T-helper 22 cell (primary cell): ENCODE results near the gene YIF1A.
"Not testable (repeated sequence)": the region's sequence is repeated elsewhere in the genome, so short reads cannot be mapped to it uniquely, and the experiment has no call there.

Experiments used
- DNase-seq: peaks from one replicate; pipeline ENCODE4 v3.0.0-alpha.2; 2020; ENCODE audit warnings: low read depth

YIF1A gene

GRCh38 chr11:66311965-66312548, 23.1 kb upstream of the YIF1A start:
- peak; percentile 92 for DNase-seq

GRCh38 chr11:66311470-66311964, 22.6 kb upstream of the YIF1A start:
- DNase-seq: no peak

- not testable (repeated sequence) for DNase-seq
Observed at GRCh38 chr11:66310803-66311440, 22.0 kb upstream of the YIF1A start.

GRCh38 chr11:66310324-66310723, 21.4 kb upstream of the YIF1A start:
- DNase-seq: no peak

- no peak for DNase-seq
Observed at GRCh38 chr11:66309475-66309874, 20.5 kb upstream of the YIF1A start.

GRCh38 chr11:66302656-66303055, 13.7 kb upstream of the YIF1A start:
- DNase-seq: no peak

- DNase-seq: no peak
Observed at GRCh38 chr11:66299186-66299585, 10.2 kb upstream of the YIF1A start.

- no peak for DNase-seq
Observed at GRCh38 chr11:66297610-66298009, 8.7 kb upstream of the YIF1A start.

GRCh38 chr11:66294626-66295620, 6.0 kb upstream of the YIF1A start:
- no peak for DNase-seq

- DNase-seq: no peak
Observed at GRCh38 chr11:66293777-66294625, 5.1 kb upstream of the YIF1A start.

GRCh38 chr11:66293352-66293751, 4.4 kb upstream of the YIF1A start:
- DNase-seq: no peak

GRCh38 chr11:66292543-66293332, 3.8 kb upstream of the YIF1A start:
- no peak for DNase-seq

- DNase-seq: no peak
Observed at GRCh38 chr11:66291706-66292542, 3.0 kb upstream of the YIF1A start, which contains the start of gene TMEM151A. TMEM151A (plus strand) TSS chr11:66291894; CDS start chr11:66292014, 120 bp downstream.

GRCh38 chr11:66291303-66291705, 2.4 kb upstream of the YIF1A start:
- DNase-seq: no peak

- DNase-seq: no peak
Observed at GRCh38 chr11:66290330-66290621, 1.3 kb upstream of the YIF1A start.

GRCh38 chr11:66289548-66290329, 796 bp upstream of the YIF1A start:
- DNase-seq: peak; percentile 69

- DNase-seq: no peak
Observed at GRCh38 chr11:66287889-66288670, 863 bp downstream of the YIF1A start.

- no peak for DNase-seq
Observed at GRCh38 chr11:66287211-66287888, 1.6 kb downstream of the YIF1A start.
